Liver (tissue), 3 donors: Measurements from ENCODE around the gene SGF29.

ENCODE experiments used
- CTCF ChIP-seq: fragments of 150-350 bp; IDR thresholded peaks from 2 replicates; pipeline ENCODE4 v1.5.1; 2017; ENCODE audit warnings: improper control_type of control experiment, low read depth, low read length; ENCODE audit not compliant: missing input control
- EGR1 ChIP-seq, 2 donors: IDR thresholded peaks; 2 replicates each; pipeline ENCODE4 v1.6.1; 2016 to 2018; ENCODE audit warnings: antibody characterized with exemption in 2 of 2, low read depth in 2 of 2
- FOXA1 ChIP-seq: IDR thresholded peaks from 2 replicates; pipeline ENCODE4 v1.6.1; 2016; ENCODE audit warnings: antibody characterized with exemption
- GABPA ChIP-seq, 2 donors: IDR thresholded peaks in 1 of 2; conservative IDR thresholded peaks in 1 of 2; 2 replicates each; pipeline ENCODE4 v1.6.1; 2016; ENCODE audit warnings: antibody characterized with exemption in 2 of 2, mild to moderate bottlenecking in 1 of 2, moderate library complexity in 1 of 2
- JUND ChIP-seq, 2 donors: IDR thresholded peaks; 2 replicates each; pipeline ENCODE4 v1.6.1; 2016; ENCODE audit warnings: antibody characterized with exemption in 2 of 2
- MAX ChIP-seq: IDR thresholded peaks from 2 replicates; pipeline ENCODE4 v1.6.1; 2016; ENCODE audit warnings: antibody characterized with exemption
- TAF1 ChIP-seq: conservative IDR thresholded peaks from 2 replicates; pipeline ENCODE4 v1.6.1; 2016; ENCODE audit warnings: antibody characterized with exemption, mild to moderate bottlenecking
- donor health status: healthy.
- donor health status: healthy.

GRCh38 chr16:28596840-28597691 is 43.3 kb downstream of the SGF29 start, which contains the start of gene SULT1A2:
- TF ChIP-seq JUND (IDR thresholded peaks at IDR 0.05): peak in 1 of 2 donors; percentile 28
- TF ChIP-seq CTCF: no peak
- TF ChIP-seq MAX: no peak
- TF ChIP-seq EGR1 (IDR thresholded peaks at IDR 0.05; ENCODE audit: low read depth in 2 of 2): peak in 1 of 2 donors; percentile 22
- TF ChIP-seq TAF1: no peak
- peak; percentile 13 for TF ChIP-seq FOXA1
- TF ChIP-seq GABPA (IDR thresholded peaks at IDR 0.05 in 1 of 2, conservative IDR thresholded peaks at IDR 0.05 in 1 of 2): peak in 1 of 2 donors; percentile 69
